ENCODE data around the gene GPC6. TPM values are rescaled to one million over a fixed set of nuclear protein-coding genes. Genes with fewer than 3 reads are reported as not detected.

Gene GPC6
- total RNA-seq, 4 donors from 2014 or later, result 13.7 to 21.7 (median 16.5) TPM

GRCh38 chr13:94210816-94211215, 984.2 kb downstream of the GPC6 start:
- no peak for ATAC-seq

DNA sequence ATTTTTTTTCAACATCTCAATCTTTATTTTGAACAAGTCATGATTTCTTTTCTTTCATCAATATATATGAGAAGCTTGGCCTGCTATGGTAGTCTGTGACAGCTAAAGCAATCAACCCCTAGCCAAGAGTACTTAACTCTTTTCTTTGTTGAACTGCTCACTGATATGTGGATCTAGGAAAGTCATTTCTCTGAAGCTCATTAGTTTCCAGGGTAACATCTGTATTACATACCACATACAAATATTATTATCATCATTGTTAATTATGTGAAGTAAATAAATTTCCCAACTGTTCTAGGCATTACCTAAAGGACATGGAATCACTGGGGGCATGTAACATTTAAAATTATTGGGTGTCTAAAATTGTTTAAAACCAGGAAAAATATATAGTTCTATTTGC, 985.6 kb downstream of the GPC6 start:
- no peak overlapping the region for H3K4me3 ChIP-seq
- H3K27ac ChIP-seq, result no peak overlapping the region
- no peaks in the 10 kb centered on the region for H3K9me3 ChIP-seq
- H3K27me3 ChIP-seq, result no peaks in the 10 kb centered on the region
- TF ChIP-seq POLR2A (IDR thresholded peaks at IDR 0.05) (no peak), POLR2AphosphoS5 (IDR thresholded peaks at IDR 0.05) (no peak)
- no peaks in the 10 kb centered on the region for H3K4me1 ChIP-seq
- H3K36me3 ChIP-seq, result no peaks in the 10 kb centered on the region
- no peak for ATAC-seq

More at GRCh38 chr13:94210816-94211215, 984.2 kb downstream of the GPC6 start:
- Histone ChIP-seq H3K4me3 (no peak overlapping the region), H3K4me1 (no peaks in the 10 kb centered on the region), H3K9me3 (no peaks in the 10 kb centered on the region), H3K27ac (no peak overlapping the region), H3K36me3 (no peaks in the 10 kb centered on the region), H3K27me3 (no peaks in the 10 kb centered on the region)
- no peak for TF ChIP-seq POLR2A (IDR thresholded peaks at IDR 0.05)
- TF ChIP-seq POLR2AphosphoS5 (IDR thresholded peaks at IDR 0.05), result no peak
- TF ChIP-seq, protein P1, sequence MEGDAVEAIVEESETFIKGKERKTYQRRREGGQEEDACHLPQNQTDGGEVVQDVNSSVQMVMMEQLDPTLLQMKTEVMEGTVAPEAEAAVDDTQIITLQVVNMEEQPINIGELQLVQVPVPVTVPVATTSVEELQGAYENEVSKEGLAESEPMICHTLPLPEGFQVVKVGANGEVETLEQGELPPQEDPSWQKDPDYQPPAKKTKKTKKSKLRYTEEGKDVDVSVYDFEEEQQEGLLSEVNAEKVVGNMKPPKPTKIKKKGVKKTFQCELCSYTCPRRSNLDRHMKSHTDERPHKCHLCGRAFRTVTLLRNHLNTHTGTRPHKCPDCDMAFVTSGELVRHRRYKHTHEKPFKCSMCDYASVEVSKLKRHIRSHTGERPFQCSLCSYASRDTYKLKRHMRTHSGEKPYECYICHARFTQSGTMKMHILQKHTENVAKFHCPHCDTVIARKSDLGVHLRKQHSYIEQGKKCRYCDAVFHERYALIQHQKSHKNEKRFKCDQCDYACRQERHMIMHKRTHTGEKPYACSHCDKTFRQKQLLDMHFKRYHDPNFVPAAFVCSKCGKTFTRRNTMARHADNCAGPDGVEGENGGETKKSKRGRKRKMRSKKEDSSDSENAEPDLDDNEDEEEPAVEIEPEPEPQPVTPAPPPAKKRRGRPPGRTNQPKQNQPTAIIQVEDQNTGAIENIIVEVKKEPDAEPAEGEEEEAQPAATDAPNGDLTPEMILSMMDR (IDR thresholded peaks at IDR 0.05), result no peak
- no peak for TF ChIP-seq EP300 (IDR thresholded peaks at IDR 0.05)
- 72 to 78% methylated on average over 5 of the region's 5 CpGs for WGBS, 2 donors (ENCODE audit: low coverage in 1 of 2)

DNA sequence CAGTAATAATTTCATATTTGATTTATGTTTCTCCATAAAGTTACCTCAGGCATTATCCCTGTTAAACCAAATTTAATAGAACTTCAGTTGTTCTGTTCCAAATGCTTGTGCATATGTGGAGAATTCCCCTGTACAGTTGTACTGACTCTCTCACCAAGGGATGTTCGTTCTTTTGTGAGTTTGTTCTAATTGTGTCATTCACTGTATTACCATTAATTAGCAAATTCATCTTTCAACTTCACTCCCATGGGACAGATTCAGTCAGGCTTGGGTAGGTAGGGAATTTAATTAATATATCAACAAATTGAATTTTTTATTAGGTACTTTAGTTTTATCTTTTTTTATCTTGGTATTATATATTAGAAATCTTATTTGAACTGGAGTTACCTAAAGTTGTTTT, 987.5 kb downstream of the GPC6 start:
- H3K27me3 ChIP-seq, result no peaks in the 10 kb centered on the region
- 71 to 93% methylated on average over 1 of the region's 1 CpG for WGBS, 2 donors (ENCODE audit: low coverage in 1 of 2)
- no peaks in the 10 kb centered on the region for H3K4me1 ChIP-seq
- no peak for ATAC-seq
- H3K4me3 ChIP-seq, result no peak overlapping the region
- H3K36me3 ChIP-seq, result no peaks in the 10 kb centered on the region
- TF ChIP-seq POLR2AphosphoS5 (IDR thresholded peaks at IDR 0.05) (no peak), EP300 (IDR thresholded peaks at IDR 0.05) (no peak), POLR2A (IDR thresholded peaks at IDR 0.05) (no peak)
- TF ChIP-seq, protein P1 (IDR thresholded peaks at IDR 0.05), result no peak
- H3K27ac ChIP-seq, result no peak overlapping the region
- H3K9me3 ChIP-seq, result no peaks in the 10 kb centered on the region

- no peak for ATAC-seq
- no peaks in the 10 kb centered on the region for H3K9me3 ChIP-seq
- H3K27ac ChIP-seq, result no peak overlapping the region
- H3K36me3 ChIP-seq, result no peaks in the 10 kb centered on the region
- H3K4me3 ChIP-seq, result no peak overlapping the region
- 92 to 94% methylated on average over 3 of the region's 3 CpGs for WGBS, 2 donors (ENCODE audit: low coverage in 1 of 2)
- no peaks in the 10 kb centered on the region for H3K27me3 ChIP-seq
- no peak for TF ChIP-seq POLR2AphosphoS5 (IDR thresholded peaks at IDR 0.05)
- TF ChIP-seq, protein P1 (IDR thresholded peaks at IDR 0.05), result no peak
- TF ChIP-seq POLR2A (IDR thresholded peaks at IDR 0.05), result no peak
- no peak for TF ChIP-seq EP300 (IDR thresholded peaks at IDR 0.05)
- H3K4me1 ChIP-seq, result no peaks in the 10 kb centered on the region
Observed at GRCh38 chr13:94214975-94215374, 988.4 kb downstream of the GPC6 start.

- H3K36me3 ChIP-seq, result no peaks in the 10 kb centered on the region
- TF ChIP-seq EP300 (IDR thresholded peaks at IDR 0.05) (no peak), POLR2AphosphoS5 (IDR thresholded peaks at IDR 0.05) (no peak), POLR2A (IDR thresholded peaks at IDR 0.05) (no peak)
- TF ChIP-seq, protein P1 (IDR thresholded peaks at IDR 0.05), result no peak
- no peak overlapping the region for H3K27ac ChIP-seq
- ATAC-seq, result no peak
- 25% methylated on average over 1 of the region's 1 CpG; no CpG with 5 or more reads in 1 of the 2 donors for WGBS, 2 donors (ENCODE audit: low coverage in 1 of 2)
- H3K4me1 ChIP-seq, result no peaks in the 10 kb centered on the region
- no peaks in the 10 kb centered on the region for H3K27me3 ChIP-seq
- H3K4me3 ChIP-seq, result no peak overlapping the region
- no peaks in the 10 kb centered on the region for H3K9me3 ChIP-seq
Observed at GRCh38 chr13:94216476-94216875, 989.9 kb downstream of the GPC6 start.
